ENCODE results near the gene CD274.
A peak's percentile ranks its signal among the peaks of the same experiment; 100 is the strongest.
"Not testable (repeated sequence)": the region's sequence is repeated elsewhere in the genome, so short reads cannot be mapped to it uniquely, and the experiment has no call there.

The CD274 gene

DNA sequence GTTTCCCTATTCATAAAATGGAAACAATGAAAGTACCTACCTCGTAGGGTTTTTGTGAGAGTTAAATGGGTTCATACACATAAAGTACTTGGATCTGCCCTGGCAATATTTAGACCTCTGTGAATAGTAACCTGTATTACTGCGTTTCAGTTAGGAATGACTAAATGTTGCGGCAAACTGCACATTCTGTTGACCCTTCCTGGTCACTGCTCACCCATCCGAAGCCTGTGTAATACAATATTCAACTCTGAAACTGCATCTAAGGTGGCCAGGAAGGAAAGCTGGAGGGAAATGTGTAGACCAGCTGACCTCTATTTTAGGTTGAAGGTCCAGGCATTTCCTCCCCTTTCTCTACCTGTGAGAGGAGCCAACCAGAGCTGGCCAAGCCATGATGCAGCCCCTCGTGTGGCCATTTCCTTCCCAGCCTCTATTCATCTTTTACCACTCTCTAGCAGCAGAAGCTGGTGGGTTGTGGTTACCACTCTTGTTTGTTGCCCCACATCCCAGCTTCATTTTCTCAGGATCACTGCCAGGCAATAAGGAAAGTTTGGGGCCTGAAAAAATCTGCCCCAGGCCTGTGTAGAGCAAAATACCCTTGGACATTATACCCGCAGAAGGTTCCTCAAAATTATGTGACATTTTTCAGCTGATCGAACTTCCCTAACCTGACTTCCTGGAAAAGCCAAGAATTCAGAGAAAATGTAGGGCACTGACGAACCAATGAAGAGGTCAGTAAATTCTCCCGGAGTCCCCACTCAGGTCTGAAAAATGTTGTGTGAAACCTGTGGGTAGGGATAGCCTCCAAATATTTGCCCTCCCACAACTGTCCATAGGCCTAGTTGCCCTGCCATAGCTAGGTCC, 39.5 kb downstream of the CD274 start:
- Histone ChIP-seq H3K27ac (peak overlapping the region in 1 of 2 donors; percentile 29), H3K4me3 (no peak overlapping the region)
- no peak for DNase-seq (ENCODE audit: low spot score)
- TF ChIP-seq, protein P1, sequence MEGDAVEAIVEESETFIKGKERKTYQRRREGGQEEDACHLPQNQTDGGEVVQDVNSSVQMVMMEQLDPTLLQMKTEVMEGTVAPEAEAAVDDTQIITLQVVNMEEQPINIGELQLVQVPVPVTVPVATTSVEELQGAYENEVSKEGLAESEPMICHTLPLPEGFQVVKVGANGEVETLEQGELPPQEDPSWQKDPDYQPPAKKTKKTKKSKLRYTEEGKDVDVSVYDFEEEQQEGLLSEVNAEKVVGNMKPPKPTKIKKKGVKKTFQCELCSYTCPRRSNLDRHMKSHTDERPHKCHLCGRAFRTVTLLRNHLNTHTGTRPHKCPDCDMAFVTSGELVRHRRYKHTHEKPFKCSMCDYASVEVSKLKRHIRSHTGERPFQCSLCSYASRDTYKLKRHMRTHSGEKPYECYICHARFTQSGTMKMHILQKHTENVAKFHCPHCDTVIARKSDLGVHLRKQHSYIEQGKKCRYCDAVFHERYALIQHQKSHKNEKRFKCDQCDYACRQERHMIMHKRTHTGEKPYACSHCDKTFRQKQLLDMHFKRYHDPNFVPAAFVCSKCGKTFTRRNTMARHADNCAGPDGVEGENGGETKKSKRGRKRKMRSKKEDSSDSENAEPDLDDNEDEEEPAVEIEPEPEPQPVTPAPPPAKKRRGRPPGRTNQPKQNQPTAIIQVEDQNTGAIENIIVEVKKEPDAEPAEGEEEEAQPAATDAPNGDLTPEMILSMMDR (IDR thresholded peaks at IDR 0.05): no peak

DNA sequence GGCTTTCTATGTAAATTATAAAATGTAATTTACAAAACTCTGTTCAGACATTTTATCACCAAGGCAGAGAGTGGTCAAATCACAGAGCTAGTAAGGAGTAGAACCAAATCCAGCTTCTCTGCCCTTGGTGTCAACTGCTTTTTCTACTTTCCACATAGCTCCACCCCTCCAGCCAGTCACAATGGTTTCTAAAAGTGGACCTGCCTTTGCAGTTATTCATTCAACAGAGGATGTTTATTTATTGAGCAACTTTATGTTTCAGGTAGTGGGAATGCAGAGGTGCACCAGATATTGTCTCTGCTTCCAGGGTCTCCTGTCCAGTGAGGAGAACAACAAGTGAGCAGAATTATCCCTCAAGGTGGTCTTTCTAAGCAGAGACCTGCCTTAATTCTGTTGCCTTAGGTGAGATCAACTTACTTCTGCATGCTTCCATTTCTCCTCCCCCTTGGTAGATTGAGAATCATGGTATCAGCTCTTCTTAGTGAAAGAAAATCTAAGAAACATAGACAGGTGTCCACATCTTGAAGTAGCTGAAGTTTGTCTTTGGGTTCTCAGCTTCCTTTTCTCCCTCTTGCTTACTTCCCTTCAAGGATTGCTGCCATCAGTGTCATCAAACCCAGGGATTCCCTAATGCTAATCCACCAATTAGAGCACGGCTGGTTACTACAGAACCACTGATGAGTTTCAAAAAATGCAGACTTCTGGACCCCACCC, 42.8 kb downstream of the CD274 start:
- H3K4me3 ChIP-seq: no peak overlapping the region
- DNase-seq (ENCODE audit: low spot score): no peak
- TF ChIP-seq, protein P1 (IDR thresholded peaks at IDR 0.05): no peak
- no peak overlapping the region for H3K27ac ChIP-seq

DNA sequence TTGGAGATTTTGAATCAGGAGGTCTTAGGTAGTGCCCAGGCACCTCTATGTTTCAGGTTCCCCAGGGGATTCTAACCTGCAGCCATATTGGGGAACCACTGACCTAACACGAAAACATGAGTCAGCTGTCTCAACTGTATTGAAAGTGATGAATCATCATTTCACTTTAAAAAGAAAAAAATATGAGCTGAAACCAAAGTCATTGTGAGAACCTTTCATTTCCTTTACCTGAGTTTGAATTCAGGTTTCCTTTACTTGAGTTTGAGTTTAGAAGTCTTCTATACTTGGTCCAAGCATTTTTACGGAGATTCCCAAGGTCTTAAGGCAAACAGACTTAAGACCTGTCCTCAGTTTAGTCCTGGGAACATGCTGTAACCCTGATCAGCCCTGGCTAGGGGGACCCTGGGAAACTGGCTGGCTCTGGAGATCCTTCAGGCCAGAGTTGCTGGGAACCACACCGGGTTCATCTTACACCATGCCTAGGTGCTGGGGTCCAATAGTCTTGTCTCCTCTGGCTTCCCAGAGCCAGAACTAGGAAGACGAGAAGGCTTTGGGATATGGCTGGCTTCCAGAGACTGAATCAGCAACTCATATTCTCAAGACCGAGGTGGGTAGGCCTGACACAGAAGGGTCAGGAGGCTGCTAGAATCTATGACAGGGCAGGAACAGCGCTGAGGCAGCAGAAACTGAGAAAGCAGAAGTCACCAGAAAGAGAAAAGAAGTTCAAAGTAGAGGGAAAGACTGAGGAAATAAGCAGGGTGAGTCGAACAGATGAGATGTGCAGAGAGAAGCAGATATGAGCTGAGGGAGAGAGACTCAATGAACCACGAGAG, 43.6 kb downstream of the CD274 start:
- Histone ChIP-seq H3K4me3 (no peak overlapping the region), H3K27ac (peak overlapping the region in 1 of 2 donors; percentile 27)
- TF ChIP-seq, protein P1 (IDR thresholded peaks at IDR 0.05): no peak
- DNase-seq (ENCODE audit: low spot score): no peak

DNA sequence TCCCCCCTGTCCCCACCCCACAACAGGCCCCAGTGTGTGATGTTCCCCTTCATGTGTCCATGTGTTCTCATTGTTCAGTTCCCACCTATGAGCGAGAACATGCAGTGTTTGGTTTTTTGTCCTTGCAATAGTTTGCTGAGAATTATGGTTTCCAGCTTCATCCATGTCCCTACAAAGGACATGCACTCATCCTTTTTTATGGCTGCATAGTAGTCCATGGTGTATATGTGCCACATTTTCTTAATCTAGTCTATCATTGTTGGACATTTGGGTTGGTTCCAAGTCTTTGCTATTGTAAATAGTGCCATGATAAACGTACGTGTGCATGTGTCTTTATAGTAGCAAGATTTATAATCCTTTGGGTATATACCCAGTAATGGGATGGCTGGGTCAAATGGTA, 44.4 kb downstream of the CD274 start:
- H3K4me3 ChIP-seq; DNase-seq (ENCODE audit: low spot score); H3K27ac ChIP-seq: not testable (repeated sequence)

DNA sequence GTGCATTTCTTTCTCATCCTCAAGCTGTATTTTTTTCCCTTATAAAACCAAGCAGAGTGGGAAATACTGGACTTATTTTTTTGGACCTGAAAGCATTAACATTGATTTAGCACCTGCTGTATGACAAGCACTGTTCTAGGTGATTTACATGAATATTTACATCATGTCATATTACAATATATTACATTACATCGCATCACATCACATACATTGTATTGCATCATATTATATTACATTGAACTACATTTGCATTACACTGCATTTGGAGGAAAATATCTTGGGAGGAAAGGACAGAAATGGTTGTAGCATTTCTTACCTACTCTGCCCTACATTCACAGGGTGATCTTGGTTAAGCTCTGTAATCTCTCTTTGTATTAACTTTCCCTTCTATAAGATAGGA, 48.8 kb downstream of the CD274 start:
- TF ChIP-seq, protein P1 (IDR thresholded peaks at IDR 0.05): no peak
- Histone ChIP-seq H3K4me3 (no peak overlapping the region), H3K27ac (no peak overlapping the region)
- DNase-seq (ENCODE audit: low spot score): no peak

DNA sequence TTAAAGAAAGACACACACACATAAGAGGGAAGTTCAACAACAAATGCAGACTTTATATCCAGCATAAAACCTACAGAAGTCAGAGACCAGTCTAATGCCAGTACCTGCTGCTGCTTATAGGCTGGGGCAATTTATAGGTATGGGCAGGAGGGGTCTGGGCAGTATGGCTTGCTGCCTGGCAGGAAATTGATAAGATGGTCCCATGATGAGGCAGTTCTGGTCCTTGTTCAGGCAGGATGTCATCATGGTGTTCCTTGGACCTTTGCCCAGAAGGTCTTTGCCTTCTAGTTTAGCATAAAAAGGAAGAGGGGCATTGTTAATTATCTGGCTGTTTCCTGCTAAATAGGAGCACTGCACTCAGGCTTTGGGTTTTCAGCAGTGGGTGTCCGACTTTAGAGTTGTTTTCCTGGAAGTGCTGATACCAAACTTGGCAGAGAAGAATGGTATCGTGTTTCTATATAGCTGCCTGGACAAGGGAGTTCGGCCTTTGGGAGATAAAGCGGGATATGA, 49.6 kb downstream of the CD274 start:
- Histone ChIP-seq H3K27ac (peak overlapping the region in 1 of 2 donors; percentile 44), H3K4me3 (no peak overlapping the region)
- DNase-seq (ENCODE audit: low spot score): no peak
- TF ChIP-seq, protein P1 (IDR thresholded peaks at IDR 0.05): no peak

All from coronary artery (tissue), 2 donors.